H1 (cell line): ENCODE measurements around the gene APOL2. TPM values are rescaled to one million over a fixed set of nuclear protein-coding genes. Genes with fewer than 3 reads are reported as not detected.

Experiments used
- CTCF ChIA-PET: fragments of 300-600 bp; sonication (Branson Sonifier 250); formaldehyde crosslinking; loops from one replicate; lab custom pipeline; 2021; ENCODE audit not compliant: partially characterized antibody; lab: Charles Lee
- POLR2A ChIA-PET: fragments of 300-600 bp; sonication (Branson Sonifier 250); formaldehyde crosslinking; loops from one replicate; lab custom pipeline; 2021; ENCODE audit warnings: inconsistent platforms; ENCODE audit not compliant: partially characterized antibody; lab: Charles Lee
- DNase-seq, 2 experiments: peaks; one replicate each; pipeline versions ENCODE4 v3.0.0 to v3.0.0-alpha.2; 2010 to 2022; ENCODE audit warnings: low spot score in 2 of 2, low read depth in 1 of 2, mixed read lengths in 1 of 2
- FAIRE-seq: peaks from 2 replicates; lab custom pipeline; 2011; peaks lifted over from hg19 to GRCh38; lab: Jason Lieb, UNC
- H2AFZ ChIP-seq: 2 replicates; pipeline ENCODE4 v1.8.1; 2012; ENCODE audit warnings: low read length, inconsistent platforms
- H2AK5ac ChIP-seq: 2 replicates; pipeline ENCODE4 v1.6.1; 2013; ENCODE audit warnings: low read depth, low read length
- H2BK120ac ChIP-seq: replicated peaks from 2 replicates; pipeline ENCODE3; 2013; ENCODE audit warnings: low read depth, low read length, inconsistent platforms
- H2BK12ac ChIP-seq: 2 replicates; pipeline ENCODE4 v1.6.1; 2013; ENCODE audit warnings: low read depth, low read length
- H2BK15ac ChIP-seq: 2 replicates; pipeline ENCODE4 v1.6.1; 2013; ENCODE audit warnings: low read length
- H2BK20ac ChIP-seq: 2 replicates; pipeline ENCODE4 v1.6.1; 2013; ENCODE audit warnings: low read length
- H2BK5ac ChIP-seq: 2 replicates; pipeline ENCODE4 v1.6.1; 2013; ENCODE audit warnings: low read depth, low read length
- H3K14ac ChIP-seq: 2 replicates; pipeline ENCODE4 v1.6.1; 2013; ENCODE audit warnings: inconsistent platforms; ENCODE audit not compliant: insufficient read length
- H3K18ac ChIP-seq: 2 replicates; pipeline ENCODE4 v1.6.1; 2013; ENCODE audit warnings: low read length; ENCODE audit errors: extremely low read depth
- H3K23ac ChIP-seq: 2 replicates; pipeline ENCODE4 v1.6.1; 2013; ENCODE audit warnings: inconsistent platforms; ENCODE audit not compliant: insufficient read length
- H3K23me2 ChIP-seq: 2 replicates; pipeline ENCODE4 v1.6.1; 2013; ENCODE audit warnings: low read depth, low read length
- H3K27ac ChIP-seq: 2 replicates; pipeline ENCODE4 v1.6.1; 2011; ENCODE audit warnings: low read depth, low read length, inconsistent platforms
- H3K27me3 ChIP-seq, 4 experiments: replicated peaks in 1 of 4; 1 replicate in 1 of 4; 2 replicates in 3 of 4; pipeline versions ENCODE4 v1.6.1 to v1.8.1; 2011 to 2013; ENCODE audit warnings: low read length in 3 of 4, mild to moderate bottlenecking in 3 of 4, inconsistent platforms in 2 of 4, mixed read lengths in 2 of 4, moderate library complexity in 1 of 4; ENCODE audit not compliant: control insufficient read depth in 3 of 4, insufficient read depth in 3 of 4; ENCODE audit errors: extremely low read depth in 1 of 4
- H3K36me3 ChIP-seq, 4 experiments: 2 replicates each; pipeline versions ENCODE4 v1.6.1 to v1.8.1; 2011 to 2013; ENCODE audit warnings: mild to moderate bottlenecking in 4 of 4, low read length in 3 of 4, moderate library complexity in 2 of 4, control low read depth in 1 of 4, inconsistent platforms in 1 of 4; ENCODE audit not compliant: insufficient read depth in 4 of 4, control insufficient read depth in 2 of 4
- H3K4ac ChIP-seq: replicated peaks from 2 replicates; pipeline ENCODE3; 2013; ENCODE audit warnings: low read length, low read depth, mixed read lengths, inconsistent platforms; ENCODE audit not compliant: insufficient read length
- H3K4me1 ChIP-seq, 4 experiments: replicated peaks in 1 of 4; 1 replicate in 1 of 4; 2 replicates in 3 of 4; pipeline versions ENCODE4 v1.6.1 to v1.8.1; 2011 to 2013; ENCODE audit warnings: low read length in 3 of 4, inconsistent platforms in 2 of 4, mixed read lengths in 1 of 4; ENCODE audit not compliant: insufficient read depth in 4 of 4, control insufficient read depth in 3 of 4
- H3K4me2 ChIP-seq, 2 experiments: 2 replicates each; pipeline versions ENCODE4 v1.6.1 to v1.8.1; 2011 to 2013; ENCODE audit warnings: low read depth in 2 of 2, low read length in 2 of 2, control low read depth in 1 of 2, inconsistent platforms in 1 of 2, mild to moderate bottlenecking in 1 of 2; ENCODE audit not compliant: insufficient read depth in 1 of 2
- H3K4me3 ChIP-seq, 4 experiments: fragments of 200-600, 300-600 bp in 1 of 4; sonication (generic), shearing (Covaris generic), sonication (Bioruptor Twin) in 1 of 4; 2 replicates each; pipeline versions ENCODE4 v1.5.1 to v1.8.1; 2011 to 2016; ENCODE audit warnings: low read length in 4 of 4, low read depth in 3 of 4, control low read depth in 2 of 4, inconsistent platforms in 2 of 4, mild to moderate bottlenecking in 2 of 4, mixed read lengths in 1 of 4, moderate library complexity in 1 of 4; ENCODE audit not compliant: insufficient read depth in 2 of 4; ENCODE audit errors: extremely low read depth in 1 of 4
- H3K56ac ChIP-seq: replicated peaks from 2 replicates; pipeline ENCODE3; 2013; ENCODE audit warnings: low read depth, mild to moderate bottlenecking, mixed read lengths, low read length, inconsistent platforms; ENCODE audit not compliant: insufficient read length
- H3K79me1 ChIP-seq: 2 replicates; pipeline ENCODE4 v1.6.1; 2013; ENCODE audit warnings: low read depth, low read length, control low read depth
- H3K79me2 ChIP-seq, 2 experiments: 2 replicates each; pipeline versions ENCODE4 v1.6.1 to v1.8.1; 2012 to 2013; ENCODE audit warnings: low read length in 2 of 2, mild to moderate bottlenecking in 2 of 2, inconsistent platforms in 1 of 2; ENCODE audit not compliant: insufficient read depth in 2 of 2, control insufficient read depth in 1 of 2
- H3K9ac ChIP-seq, 4 experiments: replicated peaks in 1 of 4; 1 replicate in 1 of 4; 2 replicates in 3 of 4; pipeline versions ENCODE4 v1.6.1 to v1.8.1; 2011 to 2013; ENCODE audit warnings: low read depth in 3 of 4, low read length in 3 of 4, control low read depth in 2 of 4, mild to moderate bottlenecking in 2 of 4, moderate library complexity in 2 of 4, inconsistent platforms in 1 of 4; ENCODE audit errors: extremely low read depth in 1 of 4
- H3K9me3 ChIP-seq, 2 experiments: 2 replicates each; pipeline versions ENCODE4 v1.6.1 to v1.8.1; 2012 to 2013; ENCODE audit warnings: mild to moderate bottlenecking in 2 of 2, moderate library complexity in 2 of 2, control low read depth in 1 of 2, inconsistent platforms in 1 of 2, low read depth in 1 of 2, low read length in 1 of 2, mixed read lengths in 1 of 2; ENCODE audit not compliant: insufficient read depth in 2 of 2
- H4K20me1 ChIP-seq, 2 experiments: replicated peaks in 1 of 2; 2 replicates each; pipeline versions ENCODE3 to v1.8.1; 2011 to 2013; ENCODE audit warnings: inconsistent platforms in 2 of 2, low read length in 2 of 2, mild to moderate bottlenecking in 1 of 2; ENCODE audit not compliant: insufficient read depth in 2 of 2, control insufficient read depth in 1 of 2
- H4K5ac ChIP-seq: 2 replicates; pipeline ENCODE4 v1.6.1; 2013; ENCODE audit warnings: low read length, low read depth, mixed read lengths, inconsistent platforms; ENCODE audit not compliant: insufficient read length
- H4K8ac ChIP-seq: 2 replicates; pipeline ENCODE4 v1.8.0; 2013; ENCODE audit warnings: mild to moderate bottlenecking, moderate library complexity, low read length, inconsistent platforms; ENCODE audit not compliant: insufficient read depth; ENCODE audit errors: extremely low read depth
- H4K91ac ChIP-seq: replicated peaks from 2 replicates; pipeline ENCODE3; 2013; ENCODE audit warnings: low read length, mixed read lengths, inconsistent platforms; ENCODE audit not compliant: insufficient read length
- SIN3A ChIP-seq, 2 experiments: IDR thresholded peaks in 1 of 2; conservative IDR thresholded peaks in 1 of 2; 2 replicates each; pipeline ENCODE4 v1.6.1; 2011 to 2012; ENCODE audit warnings: low read length in 2 of 2, improper control_type of control experiment in 1 of 2, low read depth in 1 of 2, mild to moderate bottlenecking in 1 of 2
- WGBS, 2 experiments: shearing (Covaris generic) in 1 of 2; methylation state at CpG; one replicate each; pipeline versions ENCODE4 v1.1.6 to v1.1.7; 2013 to 2015; ENCODE audit warnings: low lambda C conversion rate in 2 of 2, mixed read lengths in 2 of 2, inconsistent platforms in 1 of 2, low coverage in 1 of 2, missing lambda C conversion rate in 1 of 2; ENCODE audit not compliant: insufficient replicate concordance in 2 of 2, insufficient coverage in 1 of 2, insufficient read length in 1 of 2; ENCODE audit errors: extremely low coverage in 1 of 2, missing lambda C conversion rate in 1 of 2; 5-methylcytosine and 5-hydroxymethylcytosine counted together
- polyA plus RNA-seq, 7 experiments: library from polyadenylated mRNA; depleted of rRNA in 3 of 7; stranded (reverse) in 5 of 7; unstranded in 2 of 7; fragments of >200 nt in 5 of 7; fragments of 200-250 nt in 2 of 7; gene quantifications; 1 replicate in 5 of 7; 2 replicates in 1 of 7; 4 replicates in 1 of 7; pipeline versions ENCODE4 v1.2.1 to v1.2.3, GENCODE V29; 2011 to 2013; ENCODE audit warnings: missing spikeins in 2 of 7, mixed read lengths in 2 of 7
- total RNA-seq: library from RNA; stranded (reverse); fragmentation: NEBNext Ultra II Directional; extraction: Animal tissue kit (Norgen Biotek cat#: 25700); gene quantifications from 2 replicates; pipeline ENCODE4 v1.2.1, GENCODE V29; 2021

Gene APOL2
- total and polyA plus RNA-seq, 2 of the 8 experiments (the other 6 are each of a cell fraction or from before 2014, with no cell fraction given) = 8.1 to 11.0 TPM

GRCh38 chr22:36259615-36260300, 20.4 kb upstream of the APOL2 start:
- H2BK12ac ChIP-seq = 0 out of 2 replicates have a peak overlapping the region, but pooled peaks have one; percentile 84
- no peaks in the 10 kb centered on the region for H3K27me3 ChIP-seq
- no peak overlapping the region for H4K5ac ChIP-seq
- no peak overlapping the region for H2AK5ac ChIP-seq
- H3K23ac ChIP-seq = no peak overlapping the region
- ChIA-PET POLR2A (interaction anchor here (1.5 to 2.3 kb wide), 3 partner anchors 20 to 76 kb away, joined by 3 to 8 read pairs (median 3); partner anchors contain the start of gene APOL2), CTCF (interaction anchor here (0.7 to 2.3 kb wide), 12 partner anchors 11 to 227 kb away, joined by 3 to 15 read pairs (median 3); partner anchors contain the start of gene APOL2)
- no peaks in the 10 kb centered on the region for H3K36me3 ChIP-seq
- H3K14ac ChIP-seq = no peak overlapping the region
- no peak overlapping the region for H2BK20ac ChIP-seq
- H3K4me2 ChIP-seq = peak overlapping the region; percentile 54 to 56
- H3K4me1 ChIP-seq = peaks cover 7 to 14% (median 10%) of the 10 kb centered on the region in 4 experiments
- H3K9me3 ChIP-seq = no peaks in the 10 kb centered on the region
- no peak for DNase-seq
- peak overlapping the region in 1 of 4 experiments; percentile 31; a peak in 1 of 8 replicates for H3K4me3 ChIP-seq
- 75% methylated on average over 13 of the region's 14 CpGs; no CpG with 5 or more reads in 1 of the 2 experiments for WGBS, 2 experiments
- H2BK5ac ChIP-seq = no peak overlapping the region
- H3K4ac ChIP-seq = no peak overlapping the region
- peak overlapping the region; percentile 37 for H4K8ac ChIP-seq
- H3K56ac ChIP-seq = no peak overlapping the region
- no peaks in the 10 kb centered on the region for H3K23me2 ChIP-seq
- no peak overlapping the region for H3K9ac ChIP-seq
- FAIRE-seq = no peak
- H4K20me1 ChIP-seq = no peaks in the 10 kb centered on the region
- H3K18ac ChIP-seq = peak overlapping the region; percentile 5; the same call in 1 of the 2 replicates
- H2BK15ac ChIP-seq = no peak overlapping the region
- no peaks in the 10 kb centered on the region for H3K79me1 ChIP-seq
- H3K27ac ChIP-seq = 0 out of 2 replicates have a peak overlapping the region, but pooled peaks have one; percentile 9
- H2BK120ac ChIP-seq = peak overlapping the region; percentile 52
- no peaks in the 10 kb centered on the region for H3K79me2 ChIP-seq
- peak overlapping the region; percentile 77; the same call in 1 of the 2 replicates for H2AFZ ChIP-seq
- H4K91ac ChIP-seq = peak overlapping the region; percentile 49
- TF ChIP-seq SIN3A (conservative IDR thresholded peaks at IDR 0.05 in 1 of 2, IDR thresholded peaks at IDR 0.05 in 1 of 2; ENCODE audit: low read depth in 1 of 2, low read length in 2 of 2) = no peak
